HG02588 (cell line): ENCODE measurements around the gene LSR.
"Not testable (repeated sequence)": the region's sequence is repeated elsewhere in the genome, so short reads cannot be mapped to it uniquely, and the experiment has no call there.

Experiments
- ATAC-seq: cut with Tn5 transposase; IDR thresholded peaks from one replicate; pipeline ENCODE4 v1.9.1; 2021; ENCODE audit warnings: mild to moderate bottlenecking, moderate library complexity; ENCODE audit not compliant: unreplicated experiment

Gene LSR

DNA sequence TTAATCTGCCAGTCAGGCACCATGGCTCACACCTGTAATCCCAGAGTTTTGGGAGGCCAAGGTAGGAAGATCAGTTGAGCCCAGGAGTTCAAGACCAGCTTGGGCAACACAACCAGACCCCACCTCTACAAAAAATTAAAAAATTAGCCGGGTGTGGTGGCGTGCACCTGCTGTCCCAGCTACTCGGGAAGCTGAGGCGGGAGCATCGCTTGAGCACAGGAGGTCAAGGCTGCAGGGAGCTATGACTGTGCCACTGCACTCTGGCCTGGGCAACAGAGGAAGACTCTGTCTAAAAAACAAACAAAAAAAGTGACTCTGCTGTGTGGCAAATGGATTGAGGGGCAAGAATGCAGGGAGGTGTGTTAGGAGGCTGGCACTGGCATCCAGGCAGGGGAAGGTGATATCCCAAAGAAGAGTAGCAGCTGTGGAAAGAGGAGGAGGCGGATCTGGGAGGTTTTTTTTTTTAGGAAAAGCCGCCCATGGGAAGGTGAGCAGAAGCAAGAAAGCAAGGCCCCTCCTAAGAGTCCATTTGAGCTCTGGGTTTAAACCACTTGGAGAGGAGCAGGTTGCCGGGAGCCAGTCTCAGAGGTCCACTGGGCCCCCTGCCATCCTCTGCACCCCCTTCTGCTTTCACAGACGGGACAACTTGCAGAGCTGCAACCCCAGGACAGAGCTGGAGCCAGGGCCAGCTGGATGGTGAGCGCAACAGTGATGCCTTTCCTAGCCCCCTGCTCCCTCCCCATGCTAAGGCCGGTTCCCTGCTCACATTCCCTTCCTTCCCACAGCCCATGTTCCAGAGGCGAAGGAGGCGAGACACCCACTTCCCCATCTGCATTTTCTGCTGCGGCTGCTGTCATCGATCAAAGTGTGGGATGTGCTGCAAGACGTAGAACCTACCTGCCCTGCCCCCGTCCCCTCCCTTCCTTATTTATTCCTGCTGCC, 35.6 kb downstream of the LSR start:
- ATAC-seq, result no peak

GRCh38 chr19:35285095-35285449, 36.3 kb downstream of the LSR start:
- ATAC-seq, result no peak

GRCh38 chr19:35285465-35285864, 36.7 kb downstream of the LSR start:
- not testable (repeated sequence) for ATAC-seq

DNA sequence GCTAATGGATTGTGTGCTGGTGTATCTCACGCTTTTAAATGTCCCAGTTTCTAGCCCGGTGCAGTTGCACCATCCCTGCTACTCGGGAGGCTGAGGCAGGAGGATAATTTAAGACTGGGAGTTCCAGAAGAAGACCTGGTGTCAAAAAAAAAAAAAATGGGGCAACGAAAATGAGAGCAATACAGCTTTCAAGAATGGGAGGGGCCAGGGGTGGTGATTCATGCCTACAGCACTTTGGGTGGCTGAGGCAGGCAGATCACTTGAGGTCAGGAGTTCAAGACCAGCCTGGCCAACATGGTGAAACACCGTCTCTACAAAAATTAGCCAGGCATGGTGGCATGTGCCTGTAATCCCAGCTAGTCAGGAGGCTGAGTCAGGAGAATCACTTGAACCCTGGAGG, 37.3 kb downstream of the LSR start:
- not testable (repeated sequence) for ATAC-seq

DNA sequence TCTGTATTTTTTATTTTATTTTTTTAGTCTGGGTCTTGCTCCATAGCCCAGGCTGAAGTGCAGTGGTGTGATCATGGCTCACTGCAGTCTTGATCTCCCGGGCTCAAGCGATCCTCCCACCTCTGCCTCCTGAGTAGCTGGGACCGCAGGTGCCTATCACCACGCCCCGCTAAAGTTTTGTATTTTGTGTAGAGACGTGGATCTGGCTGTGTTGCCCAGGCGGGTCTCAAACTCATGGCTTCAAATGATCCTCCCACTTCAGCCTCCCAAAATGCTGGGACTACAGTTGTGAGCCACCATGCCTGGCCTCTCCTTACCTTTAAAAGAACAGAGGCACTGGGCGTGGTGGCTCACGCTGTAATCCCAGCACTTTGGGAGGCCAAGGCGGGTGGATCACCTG, 38.9 kb downstream of the LSR start:
- ATAC-seq, result no peak

- no peak for ATAC-seq
Measured at GRCh38 chr19:35288331-35288730, 39.5 kb downstream of the LSR start.

- ATAC-seq, result no peak
Measured at GRCh38 chr19:35288906-35289305, 40.1 kb downstream of the LSR start.

- no peak for ATAC-seq
Measured at GRCh38 chr19:35290381-35291127, 41.8 kb downstream of the LSR start.

- ATAC-seq, result no peak
Measured at GRCh38 chr19:35291259-35291658, 42.5 kb downstream of the LSR start.

- no peak for ATAC-seq
Measured at GRCh38 chr19:35291916-35292315, 43.1 kb downstream of the LSR start, which contains the start of gene MAG. TSS of gene MAG (plus strand) at chr19:35292161. CDS start at chr19:35295409, 3,248 bp downstream.

- no peak for ATAC-seq
Measured at GRCh38 chr19:35292421-35293362, 43.9 kb downstream of the LSR start.

GRCh38 chr19:35293363-35293739, 44.5 kb downstream of the LSR start:
- ATAC-seq, result no peak

DNA sequence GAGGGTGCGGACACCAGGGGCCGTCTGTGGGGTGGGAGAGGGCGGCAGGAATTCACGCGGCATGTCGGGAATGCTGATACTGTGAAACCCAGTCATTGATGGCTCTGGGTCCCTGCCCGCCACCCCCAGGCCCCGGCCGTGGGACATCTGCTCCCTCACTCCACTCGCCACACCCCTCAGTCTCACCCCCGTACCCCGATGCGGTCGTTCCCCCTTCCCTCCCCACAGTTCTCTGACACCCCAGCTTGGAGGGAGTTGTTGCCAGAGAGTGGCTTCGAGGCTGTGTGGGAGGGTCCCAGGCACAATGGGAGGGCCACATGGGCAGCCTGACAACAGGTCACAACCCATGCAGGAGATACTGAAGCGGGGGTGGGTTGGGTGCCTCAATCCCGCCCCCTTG, 45.0 kb downstream of the LSR start:
- ATAC-seq, result no peak

- no peak for ATAC-seq
Measured at GRCh38 chr19:35294328-35294727, 45.5 kb downstream of the LSR start.

DNA sequence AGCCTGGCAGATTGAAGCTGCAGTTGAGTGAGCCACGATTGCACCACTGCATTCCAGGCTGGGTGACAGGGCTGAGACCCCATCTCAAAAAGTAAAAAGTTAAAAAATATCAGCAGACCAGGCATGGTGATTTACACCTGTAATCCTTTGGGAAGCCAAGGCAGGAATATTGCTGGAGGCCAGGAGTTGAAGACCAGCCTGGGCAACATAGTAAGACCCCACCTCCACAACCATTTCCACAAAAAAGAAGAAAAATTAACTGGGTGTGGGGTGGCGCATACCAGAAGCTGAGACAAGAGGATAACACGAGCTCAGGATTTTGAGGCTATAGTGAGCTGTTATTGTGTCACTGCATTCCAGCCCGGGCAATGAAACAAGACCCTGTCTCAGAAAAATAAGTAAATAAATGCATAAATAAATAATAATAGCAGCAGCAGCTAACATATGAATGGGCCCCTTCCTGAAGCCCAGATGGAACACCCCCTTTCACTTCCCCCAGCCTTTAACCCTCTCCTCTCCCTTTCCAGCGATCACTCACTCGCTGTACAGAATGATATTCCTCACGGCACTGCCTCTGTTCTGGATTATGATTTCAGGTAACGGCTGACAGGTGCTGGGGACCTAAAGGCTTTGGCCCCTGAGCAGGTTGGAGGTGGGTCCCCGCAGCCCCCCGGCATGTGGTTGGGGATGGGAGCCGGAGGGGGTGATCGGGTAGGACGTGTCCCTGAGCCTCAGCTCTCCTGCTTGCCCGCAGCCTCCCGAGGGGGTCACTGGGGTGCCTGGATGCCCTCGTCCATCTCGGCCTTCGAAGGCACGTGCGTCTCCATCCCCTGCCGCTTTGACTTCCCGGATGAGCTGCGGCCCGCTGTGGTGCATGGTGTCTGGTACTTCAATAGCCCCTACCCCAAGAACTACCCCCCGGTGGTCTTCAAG, 46.3 kb downstream of the LSR start:
- ATAC-seq, result no peak

GRCh38 chr19:35295792-35296462, 47.1 kb downstream of the LSR start:
- ATAC-seq, result no peak

- ATAC-seq, result no peak
Measured at GRCh38 chr19:35296644-35297514, 48.1 kb downstream of the LSR start.

GRCh38 chr19:35297515-35297848, 48.7 kb downstream of the LSR start:
- ATAC-seq, result no peak
